ENCODE results near the gene HEPACAM. TPM values are rescaled to one million over a fixed set of nuclear protein-coding genes. Genes with fewer than 3 reads are reported as not detected.
A peak's percentile ranks its signal among the peaks of the same experiment; 100 is the strongest.
"Not testable (repeated sequence)": the region's sequence is repeated elsewhere in the genome, so short reads cannot be mapped to it uniquely, and the experiment has no call there.

Gene HEPACAM
- total RNA-seq, 1 donor from 2014 or later: not detected

GRCh38 chr11:124970925-124971324 lies 35.1 kb upstream of the HEPACAM start:
- Histone ChIP-seq H3K27me3 (ENCODE audit: insufficient read depth, low read length) (no peaks in the 10 kb centered on the region), H3K36me3 (ENCODE audit: insufficient read depth, low read length) (no peaks in the 10 kb centered on the region), H3K27ac (ENCODE audit: low read depth, low read length) (no peak overlapping the region), H2AFZ (ENCODE audit: low read depth, low read length) (no peak overlapping the region), H3K9me3 (ENCODE audit: insufficient read depth, low read depth, low read length) (no peaks in the 10 kb centered on the region), H3K79me2 (ENCODE audit: insufficient read depth, low read length) (no peaks in the 10 kb centered on the region), H3K4me2 (ENCODE audit: low read length) (no peak overlapping the region), H3K4me3 (ENCODE audit: insufficient read depth, low read depth, low read length) (no peak overlapping the region), H3K9ac (ENCODE audit: low read length) (no peak overlapping the region), H3K4me1 (ENCODE audit: insufficient read depth, low read length) (no peaks in the 10 kb centered on the region), H4K20me1 (ENCODE audit: insufficient read depth, low read length) (no peaks in the 10 kb centered on the region)
- Mint-ChIP-seq H3K4me3 (ENCODE audit: unreplicated experiment) (no peak overlapping the region), H3K27ac (ENCODE audit: unreplicated experiment) (no peak overlapping the region), H3K9me3 (ENCODE audit: unreplicated experiment) (no peaks in the 10 kb centered on the region), H3K4me1 (ENCODE audit: low read depth, unreplicated experiment) (no peaks in the 10 kb centered on the region), H3K27me3 (ENCODE audit: low read depth, unreplicated experiment) (peaks cover 3% of the 10 kb centered on the region), H3K36me3 (ENCODE audit: low read depth, unreplicated experiment) (no peaks in the 10 kb centered on the region)
- no peak for TF ChIP-seq EZH2 (IDR thresholded peaks at IDR 0.05; ENCODE audit: insufficient read depth, low read length)
- TF ChIP-seq, protein P1, sequence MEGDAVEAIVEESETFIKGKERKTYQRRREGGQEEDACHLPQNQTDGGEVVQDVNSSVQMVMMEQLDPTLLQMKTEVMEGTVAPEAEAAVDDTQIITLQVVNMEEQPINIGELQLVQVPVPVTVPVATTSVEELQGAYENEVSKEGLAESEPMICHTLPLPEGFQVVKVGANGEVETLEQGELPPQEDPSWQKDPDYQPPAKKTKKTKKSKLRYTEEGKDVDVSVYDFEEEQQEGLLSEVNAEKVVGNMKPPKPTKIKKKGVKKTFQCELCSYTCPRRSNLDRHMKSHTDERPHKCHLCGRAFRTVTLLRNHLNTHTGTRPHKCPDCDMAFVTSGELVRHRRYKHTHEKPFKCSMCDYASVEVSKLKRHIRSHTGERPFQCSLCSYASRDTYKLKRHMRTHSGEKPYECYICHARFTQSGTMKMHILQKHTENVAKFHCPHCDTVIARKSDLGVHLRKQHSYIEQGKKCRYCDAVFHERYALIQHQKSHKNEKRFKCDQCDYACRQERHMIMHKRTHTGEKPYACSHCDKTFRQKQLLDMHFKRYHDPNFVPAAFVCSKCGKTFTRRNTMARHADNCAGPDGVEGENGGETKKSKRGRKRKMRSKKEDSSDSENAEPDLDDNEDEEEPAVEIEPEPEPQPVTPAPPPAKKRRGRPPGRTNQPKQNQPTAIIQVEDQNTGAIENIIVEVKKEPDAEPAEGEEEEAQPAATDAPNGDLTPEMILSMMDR (IDR thresholded peaks at IDR 0.05; ENCODE audit: insufficient read depth, low read depth, low read length): no peak
- DNase-seq (ENCODE audit: low read depth) (peak; percentile 6), FAIRE-seq (no peak)

DNA sequence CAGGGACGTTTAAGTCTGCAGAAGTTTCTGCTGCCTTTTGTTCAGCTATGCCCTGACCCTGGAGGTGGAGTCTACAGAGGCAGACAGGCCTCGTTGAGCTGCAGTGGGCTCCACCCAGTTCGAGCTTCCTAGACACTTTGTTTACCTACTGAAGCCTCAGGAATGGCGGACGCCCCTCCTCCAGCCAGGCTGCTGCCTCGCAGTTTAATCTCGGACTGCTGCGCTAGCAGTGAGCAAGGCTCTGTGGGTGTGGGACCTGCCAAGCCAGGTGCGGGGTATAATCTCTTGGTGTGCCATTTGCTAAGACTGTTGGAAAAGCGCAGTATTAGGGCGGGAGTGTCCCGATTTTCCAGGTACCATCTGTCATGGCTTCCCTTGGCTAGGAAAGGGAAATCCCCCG lies 32.4 kb upstream of the HEPACAM start:
- DNase-seq (ENCODE audit: low read depth); H3K27ac Mint-ChIP-seq (ENCODE audit: unreplicated experiment); FAIRE-seq; H3K4me3 ChIP-seq (ENCODE audit: insufficient read depth, low read depth, low read length); H3K27me3 Mint-ChIP-seq (ENCODE audit: low read depth, unreplicated experiment); H3K36me3 ChIP-seq (ENCODE audit: insufficient read depth, low read length); H2AFZ ChIP-seq (ENCODE audit: low read depth, low read length); H3K4me1 Mint-ChIP-seq (ENCODE audit: low read depth, unreplicated experiment); H4K20me1 ChIP-seq (ENCODE audit: insufficient read depth, low read length); H3K4me1 ChIP-seq (ENCODE audit: insufficient read depth, low read length); H3K27me3 ChIP-seq (ENCODE audit: insufficient read depth, low read length); H3K4me3 Mint-ChIP-seq (ENCODE audit: unreplicated experiment); H3K4me2 ChIP-seq (ENCODE audit: low read length); H3K36me3 Mint-ChIP-seq (ENCODE audit: low read depth, unreplicated experiment); H3K9me3 Mint-ChIP-seq (ENCODE audit: unreplicated experiment); H3K79me2 ChIP-seq (ENCODE audit: insufficient read depth, low read length); H3K9ac ChIP-seq (ENCODE audit: low read length); H3K9me3 ChIP-seq (ENCODE audit: insufficient read depth, low read depth, low read length); H3K27ac ChIP-seq (ENCODE audit: low read depth, low read length): not testable (repeated sequence)

GRCh38 chr11:124961972-124962609 lies 26.2 kb upstream of the HEPACAM start:
- H3K36me3 Mint-ChIP-seq (ENCODE audit: low read depth, unreplicated experiment): no peaks in the 10 kb centered on the region
- Histone ChIP-seq H3K79me2 (ENCODE audit: insufficient read depth, low read length) (no peaks in the 10 kb centered on the region), H2AFZ (ENCODE audit: low read depth, low read length) (no peak overlapping the region), H3K27ac (ENCODE audit: low read depth, low read length) (no peak overlapping the region), H3K4me3 (ENCODE audit: insufficient read depth, low read depth, low read length) (no peak overlapping the region), H3K27me3 (ENCODE audit: insufficient read depth, low read length) (no peaks in the 10 kb centered on the region), H3K36me3 (ENCODE audit: insufficient read depth, low read length) (no peaks in the 10 kb centered on the region), H3K9ac (ENCODE audit: low read length) (no peak overlapping the region), H3K4me2 (ENCODE audit: low read length) (no peak overlapping the region), H3K4me1 (ENCODE audit: insufficient read depth, low read length) (no peaks in the 10 kb centered on the region), H3K9me3 (ENCODE audit: insufficient read depth, low read depth, low read length) (no peaks in the 10 kb centered on the region), H4K20me1 (ENCODE audit: insufficient read depth, low read length) (no peaks in the 10 kb centered on the region)
- FAIRE-seq: peak; percentile 93
- DNase-seq (ENCODE audit: low read depth): peak; percentile 57
- H3K27me3 Mint-ChIP-seq (ENCODE audit: low read depth, unreplicated experiment): peaks cover 3% of the 10 kb centered on the region
- no peak for TF ChIP-seq EZH2 (IDR thresholded peaks at IDR 0.05; ENCODE audit: insufficient read depth, low read length)
- TF ChIP-seq, protein P1 (IDR thresholded peaks at IDR 0.05; ENCODE audit: insufficient read depth, low read depth, low read length): peak; percentile 88
- no peaks in the 10 kb centered on the region for H3K4me1 Mint-ChIP-seq (ENCODE audit: low read depth, unreplicated experiment)
- no peak overlapping the region for H3K4me3 Mint-ChIP-seq (ENCODE audit: unreplicated experiment)
- H3K27ac Mint-ChIP-seq (ENCODE audit: unreplicated experiment): no peak overlapping the region
- H3K9me3 Mint-ChIP-seq (ENCODE audit: unreplicated experiment): peaks cover 4% of the 10 kb centered on the region
